ENCODE data around the gene CTSZ. TPM values are rescaled to one million over a fixed set of nuclear protein-coding genes. Genes with fewer than 3 reads are reported as not detected.
"Not testable (repeated sequence)": the region's sequence is repeated elsewhere in the genome, so short reads cannot be mapped to it uniquely, and the experiment has no call there.

CTSZ gene
- total RNA-seq, 2 donors from 2014 or later, result 44.5 to 51.6 TPM

DNA sequence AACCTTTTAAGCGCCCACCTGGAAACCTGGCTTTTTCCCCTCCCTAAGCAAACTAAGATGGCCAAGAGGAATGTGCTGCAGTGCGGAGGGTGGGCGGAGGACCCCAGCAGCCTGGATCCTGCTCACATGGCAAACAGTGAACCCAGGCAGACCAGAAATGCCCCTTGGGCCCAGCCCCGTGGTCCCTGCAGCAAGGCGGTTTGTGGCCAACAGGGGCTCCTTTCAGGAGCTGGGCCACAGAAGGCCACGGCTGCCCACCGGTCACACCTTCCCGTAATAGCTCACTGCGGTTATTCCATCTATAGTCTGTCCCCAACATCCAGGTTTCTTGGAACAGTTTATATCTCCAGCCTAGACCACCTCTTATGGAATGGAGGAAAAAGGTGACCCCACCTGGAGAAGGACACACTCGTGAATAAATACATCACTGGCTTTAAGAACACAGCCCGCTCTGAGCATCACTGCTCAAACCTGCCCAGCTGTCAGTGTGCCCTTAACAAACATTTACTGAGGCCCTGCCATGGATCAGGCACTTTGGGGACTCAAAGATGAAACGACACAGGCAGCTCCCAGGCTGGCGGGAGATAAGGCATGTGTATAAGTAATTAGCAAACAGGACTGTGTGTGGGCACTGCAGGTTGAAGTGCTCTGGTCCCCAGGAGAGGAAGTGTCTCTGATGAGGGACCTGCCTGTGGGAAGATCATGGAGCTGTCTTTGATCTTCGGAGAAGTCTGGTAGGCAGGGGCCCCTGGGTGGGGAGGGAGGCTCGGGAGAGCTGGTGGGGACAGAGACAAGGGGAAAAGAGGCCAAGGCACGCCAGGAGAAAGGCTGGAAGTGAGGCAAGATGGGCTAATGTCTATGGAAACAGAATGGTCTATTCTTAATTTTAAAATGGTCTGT is 9.0 kb upstream of the CTSZ start:
- Mint-ChIP-seq H3K4me1 (ENCODE audit: low read depth) (peaks cover 46% of the 10 kb centered on the region), H3K36me3 (ENCODE audit: insufficient read depth in 2 of 2) (no peaks in the 10 kb centered on the region), H3K27me3 (ENCODE audit: low read depth) (no peaks in the 10 kb centered on the region), H3K9me3 (no peaks in the 10 kb centered on the region), H3K4me3 (peak overlapping the region in 1 of 2 donors; percentile 20), H3K27ac (peak overlapping the region; percentile 7)
- DNase-seq, result no peak
- ATAC-seq (replicated peaks in 1 of 2), result no peak

DNA sequence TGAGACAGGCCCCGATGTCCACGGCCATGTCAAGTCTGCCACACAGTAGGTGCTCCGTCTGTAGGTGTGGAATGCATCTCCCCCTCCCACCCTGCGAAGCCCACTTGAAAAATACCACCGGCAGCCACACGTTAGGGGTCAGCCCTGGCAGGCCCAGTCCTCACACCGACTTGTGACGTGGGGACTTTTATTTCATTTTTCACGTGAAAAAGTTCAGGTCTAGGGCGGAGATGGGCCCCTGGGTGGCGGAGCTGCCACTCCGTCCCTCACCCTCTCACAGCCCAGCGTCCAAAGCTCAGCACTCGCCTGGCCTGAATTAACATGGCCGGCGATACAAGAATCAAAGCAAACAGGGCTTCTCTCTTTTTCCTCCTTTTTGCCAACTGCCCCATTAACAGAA is 8.4 kb upstream of the CTSZ start:
- Mint-ChIP-seq H3K27me3 (ENCODE audit: low read depth) (no peaks in the 10 kb centered on the region), H3K4me1 (ENCODE audit: low read depth) (peaks cover 44% of the 10 kb centered on the region), H3K27ac (no peak overlapping the region), H3K36me3 (ENCODE audit: insufficient read depth in 2 of 2) (no peaks in the 10 kb centered on the region), H3K9me3 (no peaks in the 10 kb centered on the region), H3K4me3 (no peak overlapping the region)
- no peak for DNase-seq
- ATAC-seq (replicated peaks in 1 of 2), result no peak

DNA sequence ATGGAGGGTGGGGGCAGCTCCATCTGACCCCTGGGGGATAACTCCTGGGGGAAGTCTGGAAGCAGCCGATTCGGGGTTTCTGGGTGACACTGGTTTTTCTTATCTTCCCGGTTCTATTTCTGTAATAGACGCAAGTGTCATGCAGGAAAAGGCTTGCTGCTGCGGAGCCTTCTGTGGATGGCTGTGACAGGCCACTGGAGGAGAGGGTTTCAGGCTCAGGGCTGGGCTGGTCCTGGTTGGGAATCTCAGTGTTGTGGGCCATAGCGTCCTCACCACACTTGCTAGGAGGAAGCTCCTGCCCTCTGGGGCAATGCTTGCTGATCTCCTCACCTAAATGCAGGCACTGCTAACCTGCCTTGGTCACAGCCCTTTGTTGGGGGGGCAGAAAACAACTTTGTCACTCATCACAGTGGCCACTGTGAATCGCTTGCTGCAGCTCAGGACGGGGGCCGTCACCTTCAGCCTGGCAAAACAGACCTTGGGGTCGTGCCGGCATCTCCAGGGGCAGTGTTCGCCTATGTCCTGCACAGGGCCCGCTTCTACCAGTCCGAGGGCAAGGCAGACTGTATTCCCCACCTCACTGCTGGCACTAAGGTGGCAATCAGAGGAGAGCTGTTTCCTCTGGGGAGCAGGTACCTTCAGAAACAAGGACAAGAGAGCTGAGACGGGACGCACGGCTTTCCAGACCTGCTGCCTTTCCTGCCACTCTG is 7.8 kb upstream of the CTSZ start:
- Mint-ChIP-seq H3K4me3 (peak overlapping the region; percentile 46 to 53), H3K9me3 (no peaks in the 10 kb centered on the region), H3K27me3 (ENCODE audit: low read depth) (no peaks in the 10 kb centered on the region), H3K27ac (no peak overlapping the region), H3K4me1 (ENCODE audit: low read depth) (peaks cover 44% of the 10 kb centered on the region), H3K36me3 (ENCODE audit: insufficient read depth in 2 of 2) (no peaks in the 10 kb centered on the region)
- DNase-seq (no peak), ATAC-seq (replicated peaks in 1 of 2) (no peak)

DNA sequence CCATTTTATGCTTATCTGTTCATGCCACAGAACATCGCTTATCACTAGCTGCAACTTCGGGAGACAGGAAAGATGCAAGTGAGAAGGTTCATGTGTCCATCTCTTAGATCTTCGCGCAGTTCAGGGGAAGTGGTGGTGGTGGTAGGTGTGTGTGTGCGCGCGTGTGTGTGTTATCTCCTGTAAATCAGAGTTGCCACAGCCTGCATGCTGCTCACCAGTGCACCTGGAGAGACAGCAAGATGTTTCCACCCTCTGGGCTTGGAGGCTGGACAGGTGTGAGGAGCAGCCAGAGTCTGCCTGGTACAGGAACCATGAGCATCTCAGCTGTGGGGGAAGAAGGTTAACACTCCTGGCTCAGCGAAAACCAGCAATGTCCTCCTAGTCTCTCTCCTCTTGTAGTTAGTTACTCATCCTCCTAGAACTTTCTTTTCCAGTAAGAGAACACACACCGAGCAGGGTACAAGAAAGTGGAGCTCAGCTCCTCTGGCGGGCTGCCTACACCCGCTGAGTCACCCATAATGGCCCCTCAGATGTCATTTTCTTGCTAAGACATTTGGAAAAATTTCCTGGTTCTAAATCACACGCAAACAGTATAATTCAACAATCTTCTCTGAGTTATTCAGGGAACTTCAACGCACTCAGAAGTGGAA is 7.0 kb upstream of the CTSZ start:
- peaks cover 44% of the 10 kb centered on the region for H3K4me1 Mint-ChIP-seq (ENCODE audit: low read depth)
- DNase-seq, result no peak
- peak overlapping the region; percentile 46 to 53 for H3K4me3 Mint-ChIP-seq
- H3K36me3 Mint-ChIP-seq (ENCODE audit: insufficient read depth in 2 of 2), result no peaks in the 10 kb centered on the region
- ATAC-seq (replicated peaks in 1 of 2), result peak; percentile 50 to 58
- peak overlapping the region; percentile 68 for H3K27ac Mint-ChIP-seq
- H3K9me3 Mint-ChIP-seq, result no peaks in the 10 kb centered on the region
- no peaks in the 10 kb centered on the region for H3K27me3 Mint-ChIP-seq (ENCODE audit: low read depth)

DNA sequence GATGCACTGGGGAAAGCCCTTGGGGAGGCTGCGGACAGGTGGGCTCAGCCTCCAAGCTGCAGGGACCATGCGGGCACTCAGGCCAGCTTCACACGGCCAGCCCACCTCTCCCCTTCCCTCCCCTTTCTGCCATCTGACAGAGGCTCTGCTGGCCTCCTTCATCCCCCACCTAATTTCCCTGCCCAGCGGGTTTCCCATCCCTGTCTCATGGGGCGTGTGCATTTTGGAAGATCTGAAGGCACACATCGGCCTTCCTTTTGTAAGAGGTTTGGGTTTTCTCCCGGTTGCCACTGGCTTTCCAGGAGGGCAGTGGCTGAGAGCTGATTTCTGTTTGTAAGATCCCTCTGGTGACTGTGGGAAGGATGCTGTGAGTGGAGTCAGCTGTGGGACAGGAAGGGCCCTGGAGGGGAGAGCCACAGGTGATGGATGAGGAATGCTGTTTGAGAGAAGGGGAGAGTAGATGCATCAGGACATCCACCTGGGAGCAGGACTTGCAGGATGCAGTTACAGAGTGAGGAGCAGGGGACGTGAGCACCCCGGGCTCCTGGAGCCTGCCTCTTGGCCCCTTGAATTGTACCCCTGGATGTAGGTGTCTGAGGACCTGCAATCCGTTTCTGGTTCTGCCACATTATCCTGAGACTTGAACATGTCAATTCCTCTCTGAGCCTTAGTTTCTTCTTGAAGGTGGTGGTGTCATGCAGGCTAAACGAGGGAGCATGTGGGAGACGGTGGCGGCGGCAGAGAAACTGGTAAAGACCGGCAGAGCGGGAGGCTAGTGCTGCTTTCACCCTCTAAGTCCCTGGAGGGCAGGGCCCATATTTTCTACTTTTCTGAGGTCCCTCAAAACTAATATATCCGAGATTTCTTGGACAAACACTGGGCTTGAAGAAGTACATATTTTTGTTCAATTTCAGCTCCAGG is 6.2 kb upstream of the CTSZ start:
- Mint-ChIP-seq H3K4me1 (ENCODE audit: low read depth) (peaks cover 44% of the 10 kb centered on the region), H3K27ac (no peak overlapping the region), H3K4me3 (peak overlapping the region in 1 of 2 donors; percentile 11), H3K36me3 (ENCODE audit: insufficient read depth in 2 of 2) (no peaks in the 10 kb centered on the region), H3K9me3 (no peaks in the 10 kb centered on the region), H3K27me3 (ENCODE audit: low read depth) (no peaks in the 10 kb centered on the region)
- ATAC-seq (replicated peaks in 1 of 2) (no peak), DNase-seq (no peak)

DNA sequence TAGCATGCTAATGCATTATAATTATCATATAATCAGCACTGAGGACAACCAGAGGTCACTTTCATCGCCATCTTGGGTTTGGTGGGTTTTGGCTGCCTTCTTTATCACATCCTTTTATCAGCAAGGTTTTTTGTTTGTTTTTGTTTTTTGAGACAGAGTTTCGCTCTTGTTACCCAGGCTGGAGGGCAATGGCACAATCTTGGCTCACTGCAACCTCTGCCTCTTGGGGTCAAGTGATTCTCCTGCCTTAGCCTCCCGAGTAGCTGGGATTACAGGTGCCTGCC is 4.8 kb upstream of the CTSZ start:
- not testable (repeated sequence) for H3K4me3 Mint-ChIP-seq; H3K9me3 Mint-ChIP-seq; ATAC-seq (replicated peaks in 1 of 2); DNase-seq; H3K27me3 Mint-ChIP-seq (ENCODE audit: low read depth); H3K36me3 Mint-ChIP-seq (ENCODE audit: insufficient read depth in 2 of 2); H3K27ac Mint-ChIP-seq
- peaks cover 41% of the 10 kb centered on the region for H3K4me1 Mint-ChIP-seq (ENCODE audit: low read depth)

DNA sequence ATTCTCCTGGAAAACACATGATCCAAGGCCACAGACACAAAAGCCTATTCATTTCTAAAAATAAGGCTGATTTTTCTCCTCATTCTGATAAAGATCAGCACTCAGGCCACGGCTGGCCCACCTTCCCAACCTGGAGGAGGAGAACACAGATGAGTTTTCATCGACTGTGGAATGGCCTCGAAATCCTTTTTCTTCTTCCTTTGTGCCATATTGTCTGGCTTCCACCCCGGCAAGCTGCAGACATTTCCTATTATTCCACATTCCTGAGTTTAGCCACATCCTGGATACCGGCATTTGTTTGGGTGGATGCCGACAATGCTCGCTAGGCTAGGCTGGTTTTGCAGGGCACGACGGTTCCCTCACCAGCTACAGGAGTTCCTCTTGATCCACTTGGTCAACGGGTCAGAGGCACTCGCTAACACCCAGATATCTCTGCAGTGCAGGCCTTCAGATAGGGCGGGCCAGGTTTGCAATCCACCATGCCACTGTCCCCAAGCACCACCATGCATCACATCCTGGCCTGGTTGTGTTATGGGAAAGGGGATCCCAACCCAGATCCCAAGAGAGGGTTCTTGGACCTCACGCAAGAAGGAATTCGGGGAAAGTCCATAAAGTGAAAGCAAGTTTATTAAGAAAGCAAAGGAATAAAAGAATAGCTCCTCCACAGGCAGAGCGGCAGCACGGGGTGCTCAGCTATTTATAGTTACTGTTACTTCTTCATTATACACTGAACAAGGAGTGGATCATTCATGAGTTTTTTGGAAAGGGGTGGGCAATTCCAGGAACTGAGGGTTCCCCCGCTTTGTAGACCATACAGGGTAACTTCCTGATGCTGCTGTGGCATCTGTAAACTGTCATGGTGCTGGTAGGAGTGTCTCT is 4.2 kb upstream of the CTSZ start:
- no peak overlapping the region for H3K27ac Mint-ChIP-seq
- H3K9me3 Mint-ChIP-seq, result no peaks in the 10 kb centered on the region
- DNase-seq (no peak), ATAC-seq (replicated peaks in 1 of 2) (no peak)
- no peaks in the 10 kb centered on the region for H3K36me3 Mint-ChIP-seq (ENCODE audit: insufficient read depth in 2 of 2)
- H3K27me3 Mint-ChIP-seq (ENCODE audit: low read depth), result no peaks in the 10 kb centered on the region
- H3K4me1 Mint-ChIP-seq (ENCODE audit: low read depth), result peaks cover 35% of the 10 kb centered on the region
- H3K4me3 Mint-ChIP-seq, result no peak overlapping the region

DNA sequence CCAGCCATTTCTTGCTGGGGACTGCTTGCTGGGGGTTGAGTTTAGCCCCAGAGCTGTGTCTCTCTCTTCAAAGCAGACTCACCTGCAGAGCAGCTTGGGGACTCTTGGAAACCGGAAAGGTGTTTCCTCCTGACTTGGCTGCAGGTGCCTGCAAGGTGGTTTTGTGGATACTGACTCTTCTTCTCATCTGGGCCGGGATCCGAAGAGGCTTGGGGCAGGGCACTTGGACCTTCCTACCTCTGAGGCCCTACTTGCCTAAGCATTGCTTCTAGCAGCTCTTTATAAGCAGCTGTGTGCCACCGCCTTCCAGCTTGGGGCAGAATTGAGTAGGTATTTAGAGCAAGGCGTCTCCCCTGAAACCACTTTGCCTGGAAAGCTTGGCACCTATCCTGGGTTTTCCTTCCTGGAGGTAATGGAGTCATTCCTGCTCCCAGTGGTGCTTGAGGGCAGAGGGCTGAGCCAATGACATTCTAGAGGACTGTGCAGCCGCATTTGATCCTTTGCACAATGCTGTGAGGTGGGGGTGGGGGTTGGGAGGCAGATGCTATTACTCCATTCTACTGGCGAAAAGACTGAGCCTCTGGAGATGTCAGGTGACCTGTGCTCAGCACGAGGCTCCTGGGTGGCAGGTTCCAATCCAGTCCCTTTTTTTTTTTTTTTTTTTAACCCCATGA is 3.4 kb upstream of the CTSZ start:
- Mint-ChIP-seq H3K36me3 (ENCODE audit: insufficient read depth in 2 of 2) (no peaks in the 10 kb centered on the region), H3K27me3 (ENCODE audit: low read depth) (no peaks in the 10 kb centered on the region), H3K27ac (no peak overlapping the region), H3K4me3 (no peak overlapping the region), H3K9me3 (no peaks in the 10 kb centered on the region), H3K4me1 (ENCODE audit: low read depth) (peaks cover 39% of the 10 kb centered on the region)
- DNase-seq, result no peak
- ATAC-seq (replicated peaks in 1 of 2), result no peak

DNA sequence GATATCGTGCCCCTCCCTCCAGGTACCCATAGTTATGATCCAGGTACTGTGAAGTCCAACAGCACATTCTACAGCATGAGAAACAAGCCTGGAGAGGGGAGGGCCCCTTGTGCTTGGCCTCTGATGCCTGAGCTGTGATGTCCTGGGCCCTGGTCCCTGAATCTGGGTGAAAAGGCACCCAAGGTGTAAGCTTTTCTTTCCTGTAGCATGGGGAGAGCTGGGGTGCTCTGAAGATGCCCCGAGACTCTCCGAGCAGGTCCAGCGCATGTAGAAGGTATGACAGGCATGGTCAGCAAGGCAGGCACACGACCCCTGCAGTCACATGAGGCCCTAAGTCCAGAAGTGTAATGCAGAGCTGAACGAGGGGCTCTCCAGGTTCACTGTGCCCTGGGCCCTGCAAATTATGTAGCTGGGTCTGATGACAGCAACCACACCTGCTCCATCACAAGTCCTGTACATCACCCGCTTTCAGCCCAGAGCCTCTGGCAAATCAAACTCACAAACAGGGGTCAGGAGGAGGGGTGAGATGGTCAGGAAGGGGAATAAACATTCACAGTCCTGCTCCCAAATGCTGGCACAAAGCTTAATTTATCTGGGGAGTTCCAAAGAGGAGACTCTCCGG is 1.8 kb upstream of the CTSZ start:
- Mint-ChIP-seq H3K4me3 (no peak overlapping the region), H3K9me3 (no peaks in the 10 kb centered on the region), H3K27me3 (ENCODE audit: low read depth) (no peaks in the 10 kb centered on the region), H3K27ac (no peak overlapping the region), H3K4me1 (ENCODE audit: low read depth) (peaks cover 44% of the 10 kb centered on the region), H3K36me3 (ENCODE audit: insufficient read depth in 2 of 2) (peaks cover 0 to 2% of the 10 kb centered on the region in 2 donors)
- DNase-seq (no peak), ATAC-seq (replicated peaks in 1 of 2) (no peak)

DNA sequence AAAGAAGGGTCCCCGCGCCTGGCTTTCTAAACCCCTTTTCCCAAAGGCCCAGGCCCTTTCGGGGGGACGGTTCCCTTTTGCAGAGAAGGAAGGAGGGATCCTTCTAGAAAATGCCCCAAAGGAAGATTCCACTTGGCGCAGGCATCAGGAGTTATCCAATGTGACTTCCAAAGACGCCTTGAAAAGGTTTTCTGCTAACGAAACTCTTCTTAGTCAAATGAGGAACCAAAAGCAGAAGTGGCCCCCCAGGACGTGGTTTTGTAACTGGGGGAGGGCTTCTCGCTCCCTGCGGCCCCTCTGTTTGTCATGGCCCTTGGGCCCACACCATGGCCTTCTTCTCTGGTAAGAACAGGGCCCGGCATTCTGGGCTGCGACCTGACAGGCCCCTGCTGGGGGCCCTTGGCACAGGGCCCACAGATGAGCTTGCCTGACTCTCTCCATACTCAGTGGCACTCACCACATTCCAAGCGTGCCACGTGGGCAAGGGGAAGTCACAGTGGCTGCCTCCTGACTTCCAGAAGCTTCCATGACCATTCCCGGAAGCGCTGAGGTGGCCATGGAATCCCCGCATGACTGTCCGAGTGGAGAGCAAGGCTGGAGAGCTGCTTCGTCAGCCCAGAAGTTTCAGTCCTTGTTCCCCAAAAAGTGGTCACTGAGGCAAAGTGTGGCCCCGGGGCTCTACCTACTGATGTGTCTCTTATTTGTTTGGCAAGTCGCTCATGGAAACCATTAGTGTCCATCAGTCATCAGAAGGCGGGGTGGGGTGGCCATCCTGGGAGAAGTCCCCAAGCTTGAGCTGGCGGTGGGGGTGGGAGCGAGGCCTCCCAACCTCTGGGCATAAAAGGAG is 834 bp upstream of the CTSZ start:
- H3K27ac Mint-ChIP-seq, result no peak overlapping the region
- no peak for ATAC-seq (replicated peaks in 1 of 2)
- H3K36me3 Mint-ChIP-seq (ENCODE audit: insufficient read depth in 2 of 2), result peaks cover 0 to 2% of the 10 kb centered on the region in 2 donors
- no peak for DNase-seq
- peak overlapping the region; percentile 81 to 83 for H3K4me3 Mint-ChIP-seq
- H3K27me3 Mint-ChIP-seq (ENCODE audit: low read depth), result no peaks in the 10 kb centered on the region
- H3K9me3 Mint-ChIP-seq, result no peaks in the 10 kb centered on the region
- H3K4me1 Mint-ChIP-seq (ENCODE audit: low read depth), result peaks cover 39% of the 10 kb centered on the region
